Subcutaneous abdominal adipose tissue (tissue), 5 donors: Measurements from ENCODE around the gene GDPGP1.

Experiments used
- H3K27ac ChIP-seq: one replicate; pipeline ENCODE4 v1.7.0; 2013; ENCODE audit warnings: low read depth, mild to moderate bottlenecking, inconsistent platforms, low read length, moderate library complexity
- H3K27me3 ChIP-seq, 5 donors: one replicate each; pipeline ENCODE4 v1.7.0; 2013; ENCODE audit warnings: low read length in 5 of 5, inconsistent platforms in 1 of 5; ENCODE audit not compliant: control insufficient read depth in 5 of 5, insufficient read depth in 4 of 5
- H3K36me3 ChIP-seq, 5 donors: one replicate each; pipeline ENCODE4 v1.7.0; 2013; ENCODE audit warnings: low read length in 5 of 5; ENCODE audit not compliant: control insufficient read depth in 5 of 5, insufficient read depth in 5 of 5
- H3K4me1 ChIP-seq, 5 donors: one replicate each; pipeline ENCODE4 v1.7.0; 2013; ENCODE audit warnings: low read length in 5 of 5, mild to moderate bottlenecking in 3 of 5, moderate library complexity in 1 of 5; ENCODE audit not compliant: control insufficient read depth in 5 of 5, insufficient read depth in 5 of 5
- H3K4me3 ChIP-seq, 5 donors: one replicate each; pipeline ENCODE4 v1.7.0; 2013; ENCODE audit warnings: low read length in 5 of 5, low read depth in 1 of 5
- H3K9ac ChIP-seq, 5 donors: one replicate each; pipeline ENCODE4 v1.7.0; 2013; ENCODE audit warnings: low read length in 5 of 5, mild to moderate bottlenecking in 4 of 5, moderate library complexity in 3 of 5
- H3K9me3 ChIP-seq, 5 donors: one replicate each; pipeline ENCODE4 v1.7.0; 2013; ENCODE audit warnings: low read length in 5 of 5; ENCODE audit not compliant: control insufficient read depth in 5 of 5
- donor health status: healthy.
- donor health status: healthy.
- donor health status: healthy.
- donor health status: healthy.
- donor health status: healthy.

GDPGP1 gene

GRCh38 chr15:90294601-90295269 is 60.7 kb downstream of the GDPGP1 start:
- H3K4me3 ChIP-seq = no peak overlapping the region
- H3K4me1 ChIP-seq = peaks cover 0 to 16% (median 6%) of the 10 kb centered on the region in 5 donors
- H3K9me3 ChIP-seq = no peaks in the 10 kb centered on the region
- H3K27ac ChIP-seq = no peak overlapping the region
- H3K27me3 ChIP-seq = no peaks in the 10 kb centered on the region
- H3K36me3 ChIP-seq = no peaks in the 10 kb centered on the region
- H3K9ac ChIP-seq = no peak overlapping the region

GRCh38 chr15:90295270-90295648 is 61.2 kb downstream of the GDPGP1 start:
- Histone ChIP-seq H3K4me1 (peaks cover 0 to 16% (median 6%) of the 10 kb centered on the region in 5 donors), H3K4me3 (no peak overlapping the region), H3K27me3 (no peaks in the 10 kb centered on the region), H3K9me3 (no peaks in the 10 kb centered on the region), H3K9ac (no peak overlapping the region), H3K27ac (no peak overlapping the region), H3K36me3 (no peaks in the 10 kb centered on the region)
